Measurements from ENCODE around the gene SLC7A8.

- TF ChIP-seq BHLHE40 (IDR thresholded peaks at IDR 0.05; ENCODE audit: borderline replicate concordance), result no peak
- no peak for TF ChIP-seq ARNT (IDR thresholded peaks at IDR 0.05)
- no peak for TF ChIP-seq L3MBTL2 (conservative IDR thresholded peaks at IDR 0.05)
- no peak for TF ChIP-seq FOXM1 (IDR thresholded peaks at IDR 0.05; ENCODE audit: borderline replicate concordance)
- TF ChIP-seq SUZ12 (IDR thresholded peaks at IDR 0.05), result no peak
- no peak for TF ChIP-seq TARDBP (IDR thresholded peaks at IDR 0.05)
- TF ChIP-seq SP1 (IDR thresholded peaks at IDR 0.05), result no peak
- TF ChIP-seq NFRKB (IDR thresholded peaks at IDR 0.05), result no peak
- TF ChIP-seq CTBP1 (IDR thresholded peaks at IDR 0.05; ENCODE audit: borderline replicate concordance), result no peak
- no peak for TF ChIP-seq FOXK2 (IDR thresholded peaks at IDR 0.05)
- TF ChIP-seq ELF4 (IDR thresholded peaks at IDR 0.05), result no peak
- peak; percentile 28; the same call in 1 of the 2 replicates for TF ChIP-seq PKNOX1 (IDR thresholded peaks at IDR 0.05)
Observed at GRCh38 chr14:23102801-23103200, 80.7 kb downstream of the SLC7A8 start.

Measured in HEK293T (cell line).